CD4-positive, alpha-beta T cell treated with Interleukin-4 for 4 hours (primary cell): ENCODE results near the gene CLCN1.

Source experiments
- DNase-seq: peaks from one replicate; pipeline ENCODE4 v3.0.0-alpha.2; 2020

Gene CLCN1

GRCh38 chr7:143369678-143370651 lies 54.1 kb downstream of the CLCN1 start:
- DNase-seq: no peak

- peak; percentile 63 for DNase-seq
These were observed 56.2 kb downstream of the CLCN1 start for GRCh38 chr7:143372070-143372469.

- DNase-seq: no peak
These were observed 57.4 kb downstream of the CLCN1 start for GRCh38 chr7:143373255-143373794.

- no peak for DNase-seq
These were observed 58.6 kb downstream of the CLCN1 start for GRCh38 chr7:143374561-143374960.

GRCh38 chr7:143375298-143376034 lies 59.6 kb downstream of the CLCN1 start:
- peak; percentile 81 for DNase-seq

GRCh38 chr7:143376396-143376795 lies 60.5 kb downstream of the CLCN1 start:
- no peak for DNase-seq

GRCh38 chr7:143379611-143380259 lies 63.8 kb downstream of the CLCN1 start:
- DNase-seq: no peak

GRCh38 chr7:143380260-143380645 lies 64.3 kb downstream of the CLCN1 start:
- DNase-seq: peak; percentile 85

- DNase-seq: peak; percentile 89
These were observed 64.9 kb downstream of the CLCN1 start, which contains the start of gene ZYX for GRCh38 chr7:143380646-143381426. ZYX (plus strand) TSS chr7:143381345; CDS start chr7:143381572, 227 bp downstream.

GRCh38 chr7:143381427-143382125 lies 65.7 kb downstream of the CLCN1 start:
- DNase-seq: no peak

- no peak for DNase-seq
These were observed 66.3 kb downstream of the CLCN1 start for GRCh38 chr7:143382126-143382790.

- DNase-seq: no peak
These were observed 67.1 kb downstream of the CLCN1 start for GRCh38 chr7:143382791-143383641.

GRCh38 chr7:143383642-143383957 lies 67.7 kb downstream of the CLCN1 start:
- no peak for DNase-seq

- no peak for DNase-seq
These were observed 68.2 kb downstream of the CLCN1 start for GRCh38 chr7:143384148-143384547.

GRCh38 chr7:143384661-143385631 lies 69.0 kb downstream of the CLCN1 start:
- no peak for DNase-seq

- DNase-seq: peak; percentile 69
These were observed 70.2 kb downstream of the CLCN1 start for GRCh38 chr7:143385891-143386781.

- no peak for DNase-seq
These were observed 71.5 kb downstream of the CLCN1 start for GRCh38 chr7:143387156-143387975.
